Astrocyte (in vitro differentiated cells and primary cell): Measurements from ENCODE around the gene NR1H3.

Source experiments
- EZH2 ChIP-seq: IDR thresholded peaks from 2 replicates; pipeline ENCODE4 v1.6.1; 2012; ENCODE audit warnings: mild to moderate bottlenecking, low read length, inconsistent platforms; ENCODE audit not compliant: insufficient read depth
- TF ChIP-seq, protein P1 (sequence below): IDR thresholded peaks from 2 replicates; pipeline ENCODE4 v1.5.1; 2011; ENCODE audit warnings: low read depth, mild to moderate bottlenecking, inconsistent platforms, low read length, moderate library complexity; ENCODE audit not compliant: insufficient read depth

DNA sequence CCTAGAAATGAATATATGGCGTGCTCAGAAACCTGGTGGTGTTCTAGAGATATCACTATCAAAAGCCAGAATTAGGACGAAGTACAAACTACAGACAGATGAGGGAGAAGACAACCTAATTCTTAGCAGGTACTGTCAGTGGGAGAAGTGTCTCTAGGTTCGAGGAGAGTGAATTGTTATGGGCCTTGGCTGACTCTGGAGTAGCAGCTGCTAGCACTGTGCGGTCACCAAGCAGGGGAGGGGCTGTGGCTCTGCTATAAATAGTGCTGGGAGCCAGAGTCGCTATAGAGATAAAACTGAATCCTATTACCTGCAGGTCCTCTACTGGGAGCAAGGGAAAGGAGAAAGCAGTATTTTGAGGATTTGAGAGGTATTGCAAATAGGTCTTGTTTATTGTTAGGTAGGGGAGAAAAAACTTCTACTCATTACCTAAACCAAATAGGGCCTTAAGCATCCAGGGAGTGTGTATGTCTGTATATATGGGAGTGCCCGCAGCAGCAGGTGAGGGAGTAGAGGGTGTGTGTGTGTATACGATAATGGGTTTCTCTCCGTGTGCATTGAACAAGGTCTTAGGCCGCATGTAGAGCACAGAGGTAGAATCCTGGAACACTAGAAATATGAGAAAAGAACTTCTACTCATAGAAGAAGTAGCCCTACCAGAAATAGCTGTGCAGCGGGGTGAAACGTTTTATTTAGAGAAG, 14.3 kb downstream of the NR1H3 start:
- TF ChIP-seq, protein P1, sequence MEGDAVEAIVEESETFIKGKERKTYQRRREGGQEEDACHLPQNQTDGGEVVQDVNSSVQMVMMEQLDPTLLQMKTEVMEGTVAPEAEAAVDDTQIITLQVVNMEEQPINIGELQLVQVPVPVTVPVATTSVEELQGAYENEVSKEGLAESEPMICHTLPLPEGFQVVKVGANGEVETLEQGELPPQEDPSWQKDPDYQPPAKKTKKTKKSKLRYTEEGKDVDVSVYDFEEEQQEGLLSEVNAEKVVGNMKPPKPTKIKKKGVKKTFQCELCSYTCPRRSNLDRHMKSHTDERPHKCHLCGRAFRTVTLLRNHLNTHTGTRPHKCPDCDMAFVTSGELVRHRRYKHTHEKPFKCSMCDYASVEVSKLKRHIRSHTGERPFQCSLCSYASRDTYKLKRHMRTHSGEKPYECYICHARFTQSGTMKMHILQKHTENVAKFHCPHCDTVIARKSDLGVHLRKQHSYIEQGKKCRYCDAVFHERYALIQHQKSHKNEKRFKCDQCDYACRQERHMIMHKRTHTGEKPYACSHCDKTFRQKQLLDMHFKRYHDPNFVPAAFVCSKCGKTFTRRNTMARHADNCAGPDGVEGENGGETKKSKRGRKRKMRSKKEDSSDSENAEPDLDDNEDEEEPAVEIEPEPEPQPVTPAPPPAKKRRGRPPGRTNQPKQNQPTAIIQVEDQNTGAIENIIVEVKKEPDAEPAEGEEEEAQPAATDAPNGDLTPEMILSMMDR: no peak
- TF ChIP-seq EZH2: no peak
